NB4 (cell line): ENCODE data around the gene PLXNB2.

Experiments
- POLR2A ChIP-seq: IDR thresholded peaks from 2 replicates; pipeline ENCODE4 v1.6.1; 2011; ENCODE audit warnings: mild to moderate bottlenecking; ENCODE audit not compliant: insufficient read length; ENCODE audit errors: extremely low read depth
- TF ChIP-seq, protein P1 (sequence below): IDR thresholded peaks from one replicate; pipeline ENCODE4 v1.5.1; 2012; ENCODE audit warnings: low read depth, low read length

DNA sequence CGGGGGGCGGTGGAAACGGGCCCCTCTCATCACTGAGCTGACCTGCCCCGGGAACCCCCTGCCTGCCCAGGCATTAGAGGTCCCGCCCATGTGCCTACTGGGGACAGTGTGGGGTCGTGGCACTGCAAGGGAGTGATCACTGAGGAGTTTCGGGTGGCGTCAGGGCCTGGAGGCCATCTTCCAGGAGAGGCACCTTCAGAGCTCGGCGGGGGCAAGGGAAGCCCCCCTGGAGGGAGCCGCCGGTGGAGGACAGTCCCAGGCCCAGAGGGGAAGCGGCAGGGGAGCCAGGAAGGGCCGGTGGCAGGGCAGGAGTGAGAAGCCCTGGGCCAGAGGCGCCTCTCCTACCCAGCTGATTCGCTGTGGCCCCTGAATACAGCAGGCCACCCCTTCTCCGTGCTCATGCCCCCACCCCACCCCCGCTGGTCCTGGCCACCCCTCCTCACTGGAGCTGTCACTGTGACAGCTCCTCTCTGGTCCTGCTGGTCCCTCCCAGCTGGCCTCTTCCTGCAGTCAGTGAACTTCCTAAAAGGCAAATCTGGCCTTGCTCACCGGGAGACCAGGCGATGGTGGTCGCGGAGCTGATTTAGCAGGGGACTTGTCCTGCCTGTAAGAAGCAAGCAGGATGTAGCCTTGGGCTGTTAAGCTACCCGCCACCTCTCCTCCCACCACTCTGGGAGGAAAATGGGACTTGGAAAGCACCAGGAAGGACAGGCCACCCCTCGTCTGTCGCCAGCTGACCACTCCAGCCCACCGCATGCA is 35.2 kb downstream of the PLXNB2 start:
- TF ChIP-seq, protein P1, sequence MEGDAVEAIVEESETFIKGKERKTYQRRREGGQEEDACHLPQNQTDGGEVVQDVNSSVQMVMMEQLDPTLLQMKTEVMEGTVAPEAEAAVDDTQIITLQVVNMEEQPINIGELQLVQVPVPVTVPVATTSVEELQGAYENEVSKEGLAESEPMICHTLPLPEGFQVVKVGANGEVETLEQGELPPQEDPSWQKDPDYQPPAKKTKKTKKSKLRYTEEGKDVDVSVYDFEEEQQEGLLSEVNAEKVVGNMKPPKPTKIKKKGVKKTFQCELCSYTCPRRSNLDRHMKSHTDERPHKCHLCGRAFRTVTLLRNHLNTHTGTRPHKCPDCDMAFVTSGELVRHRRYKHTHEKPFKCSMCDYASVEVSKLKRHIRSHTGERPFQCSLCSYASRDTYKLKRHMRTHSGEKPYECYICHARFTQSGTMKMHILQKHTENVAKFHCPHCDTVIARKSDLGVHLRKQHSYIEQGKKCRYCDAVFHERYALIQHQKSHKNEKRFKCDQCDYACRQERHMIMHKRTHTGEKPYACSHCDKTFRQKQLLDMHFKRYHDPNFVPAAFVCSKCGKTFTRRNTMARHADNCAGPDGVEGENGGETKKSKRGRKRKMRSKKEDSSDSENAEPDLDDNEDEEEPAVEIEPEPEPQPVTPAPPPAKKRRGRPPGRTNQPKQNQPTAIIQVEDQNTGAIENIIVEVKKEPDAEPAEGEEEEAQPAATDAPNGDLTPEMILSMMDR: no peak
- TF ChIP-seq POLR2A: no peak
